Measurements from ENCODE around the gene CHIA.

The CHIA gene

GRCh38 chr1:111369177-111369576 is 78.5 kb downstream of the CHIA start:
- Histone ChIP-seq H4K20me1 (ENCODE audit: insufficient read depth, low read length) (no peaks in the 10 kb centered on the region), H3K27ac (ENCODE audit: low read depth, low read length, poor library complexity, severe bottlenecking) (no peak overlapping the region), H2AFZ (ENCODE audit: low read length) (no peak overlapping the region), H3K4me2 (ENCODE audit: low read length) (no peak overlapping the region), H3K27me3 (ENCODE audit: insufficient read depth, low read length) (peaks cover 10% of the 10 kb centered on the region; the same call in 1 of the 2 replicates), H3K9me2 (ENCODE audit: low read depth, low read length) (no peaks in the 10 kb centered on the region), H3K36me3 (ENCODE audit: insufficient read depth, low read length) (no peaks in the 10 kb centered on the region), H3K9me3 (ENCODE audit: low read length) (no peaks in the 10 kb centered on the region), H3K4me1 (ENCODE audit: insufficient read depth, low read length, severe bottlenecking) (no peaks in the 10 kb centered on the region), H3F3A (ENCODE audit: insufficient read depth, low read length) (no peaks in the 10 kb centered on the region), H3K4me3 (ENCODE audit: low read depth, low read length, poor library complexity, severe bottlenecking) (no peak overlapping the region), H3K79me2 (ENCODE audit: insufficient read depth, low read length) (no peaks in the 10 kb centered on the region), H3K9ac (ENCODE audit: low read length) (no peak overlapping the region)
- TF ChIP-seq, protein P1, sequence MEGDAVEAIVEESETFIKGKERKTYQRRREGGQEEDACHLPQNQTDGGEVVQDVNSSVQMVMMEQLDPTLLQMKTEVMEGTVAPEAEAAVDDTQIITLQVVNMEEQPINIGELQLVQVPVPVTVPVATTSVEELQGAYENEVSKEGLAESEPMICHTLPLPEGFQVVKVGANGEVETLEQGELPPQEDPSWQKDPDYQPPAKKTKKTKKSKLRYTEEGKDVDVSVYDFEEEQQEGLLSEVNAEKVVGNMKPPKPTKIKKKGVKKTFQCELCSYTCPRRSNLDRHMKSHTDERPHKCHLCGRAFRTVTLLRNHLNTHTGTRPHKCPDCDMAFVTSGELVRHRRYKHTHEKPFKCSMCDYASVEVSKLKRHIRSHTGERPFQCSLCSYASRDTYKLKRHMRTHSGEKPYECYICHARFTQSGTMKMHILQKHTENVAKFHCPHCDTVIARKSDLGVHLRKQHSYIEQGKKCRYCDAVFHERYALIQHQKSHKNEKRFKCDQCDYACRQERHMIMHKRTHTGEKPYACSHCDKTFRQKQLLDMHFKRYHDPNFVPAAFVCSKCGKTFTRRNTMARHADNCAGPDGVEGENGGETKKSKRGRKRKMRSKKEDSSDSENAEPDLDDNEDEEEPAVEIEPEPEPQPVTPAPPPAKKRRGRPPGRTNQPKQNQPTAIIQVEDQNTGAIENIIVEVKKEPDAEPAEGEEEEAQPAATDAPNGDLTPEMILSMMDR (IDR thresholded peaks at IDR 0.05; ENCODE audit: low read length) = no peak
- no peak for TF ChIP-seq EZH2 (IDR thresholded peaks at IDR 0.05; ENCODE audit: borderline replicate concordance, low read length)

DNA sequence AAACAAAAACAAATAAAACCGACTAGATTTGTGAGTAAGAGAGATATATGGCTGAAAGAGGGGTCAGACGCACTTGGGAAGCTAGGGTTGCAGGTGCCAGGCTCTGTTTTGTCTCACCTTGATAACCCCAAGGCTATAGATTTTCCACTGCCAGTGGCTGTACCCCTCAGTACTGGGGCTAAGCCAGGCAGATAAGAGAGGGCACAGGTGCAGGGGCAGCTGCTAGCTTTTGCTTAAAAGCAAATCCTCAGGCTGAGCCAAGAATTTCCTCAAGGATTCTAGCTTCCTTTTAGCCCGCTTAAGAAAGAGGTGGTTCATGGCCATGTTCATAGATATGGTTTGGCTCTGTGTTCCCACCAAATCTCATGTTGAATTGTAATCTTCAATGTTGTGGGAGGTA is 79.0 kb downstream of the CHIA start:
- TF ChIP-seq EZH2 (IDR thresholded peaks at IDR 0.05; ENCODE audit: borderline replicate concordance, low read length) = no peak
- TF ChIP-seq, protein P1 (IDR thresholded peaks at IDR 0.05; ENCODE audit: low read length) = no peak
- Histone ChIP-seq H3K36me3 (ENCODE audit: insufficient read depth, low read length) (no peaks in the 10 kb centered on the region), H3K27me3 (ENCODE audit: insufficient read depth, low read length) (peaks cover 10% of the 10 kb centered on the region; the same call in 1 of the 2 replicates), H3K79me2 (ENCODE audit: insufficient read depth, low read length) (no peaks in the 10 kb centered on the region), H3F3A (ENCODE audit: insufficient read depth, low read length) (no peaks in the 10 kb centered on the region), H3K9me3 (ENCODE audit: low read length) (no peaks in the 10 kb centered on the region), H4K20me1 (ENCODE audit: insufficient read depth, low read length) (no peaks in the 10 kb centered on the region), H3K4me2 (ENCODE audit: low read length) (no peak overlapping the region), H2AFZ (ENCODE audit: low read length) (no peak overlapping the region), H3K4me1 (ENCODE audit: insufficient read depth, low read length, severe bottlenecking) (no peaks in the 10 kb centered on the region), H3K9ac (ENCODE audit: low read length) (no peak overlapping the region), H3K27ac (ENCODE audit: low read depth, low read length, poor library complexity, severe bottlenecking) (no peak overlapping the region), H3K4me3 (ENCODE audit: low read depth, low read length, poor library complexity, severe bottlenecking) (no peak overlapping the region), H3K9me2 (ENCODE audit: low read depth, low read length) (no peaks in the 10 kb centered on the region)
